Sigmoid colon (tissue), 4 donors: ENCODE measurements around the gene BSDC1.

Source experiments
- CTCF ChIP-seq, 4 experiments: fragments of 450-650 bp in 3 of 4; fragments of 200-600 bp in 1 of 4; IDR thresholded peaks; one replicate each; pipeline ENCODE4 v1.5.1; 2016 to 2019; ENCODE audit warnings: antibody characterized with exemption in 4 of 4, mild to moderate bottlenecking in 3 of 4, moderate library complexity in 2 of 4
- POLR2A ChIP-seq, 2 donors: fragments of 450-650 bp; IDR thresholded peaks; one replicate each; pipeline ENCODE4 v1.6.1; 2016; ENCODE audit warnings: antibody characterized with exemption in 2 of 2, mild to moderate bottlenecking in 2 of 2, moderate library complexity in 2 of 2
- POLR2AphosphoS5 ChIP-seq, 4 donors: sonication (generic); formaldehyde crosslinking; IDR thresholded peaks; one replicate each; pipeline ENCODE4 v1.6.1; 2017; ENCODE audit warnings: antibody characterized with exemption in 4 of 4

GRCh38 chr1:32365445-32365844, 28.8 kb downstream of the BSDC1 start:
- TF ChIP-seq CTCF (IDR thresholded peaks at IDR 0.05) (no peak), POLR2A (IDR thresholded peaks at IDR 0.05) (no peak), POLR2AphosphoS5 (IDR thresholded peaks at IDR 0.05) (no peak)
